K562 (cell line): Measurements from ENCODE around the gene HAGHL. TPM values are rescaled to one million over a fixed set of nuclear protein-coding genes. Genes with fewer than 3 reads are reported as not detected.

Source experiments
- ATAC-seq: fragments of 200-7000 bp; cut with Tn5 transposase; 3 replicates; pipeline ENCODE4 v1.9.1; 2020; ENCODE audit warnings: moderate library complexity
- BruUV-seq: library from RNA; stranded (reverse); fragments of 400-500 nt; replicated peaks from 2 replicates; lab custom pipeline; 2021; lab: Mats Ljungman, UMichigan
- CTCF ChIA-PET: fragments of 300-600 bp; formaldehyde crosslinking; extraction: SDS; loops from one replicate; lab custom pipeline; 2021; ENCODE audit warnings: low intra/inter-chr PET ratio; lab: Yijun Ruan, JAX
- POLR2A ChIA-PET: fragments of 300-600, 350-650 bp; sonication (Branson Sonifier 250); formaldehyde crosslinking; extraction: SDS; loops from one replicate; lab custom pipeline; 2021; ENCODE audit warnings: antibody characterized with exemption, inconsistent platforms; lab: Yijun Ruan, JAX
- DNase-seq, 4 experiments: peaks; one replicate each; pipeline versions ENCODE4 v3.0.0 to v3.0.0-alpha.2; 2011 to 2018; ENCODE audit warnings: low spot score in 3 of 4, mixed read lengths in 3 of 4; ENCODE audit errors: extremely low read depth in 1 of 4
- FAIRE-seq: peaks from 2 replicates; lab custom pipeline; 2011; peaks lifted over from hg19 to GRCh38; lab: Jason Lieb, UNC
- H2AFZ ChIP-seq: 2 replicates; pipeline ENCODE4 v1.6.0; 2011; ENCODE audit warnings: low read depth, low read length, control low read depth, inconsistent platforms
- H3K27ac ChIP-seq: fragments of 200-600 bp; 3 replicates; pipeline ENCODE4 v1.8.0; 2011; ENCODE audit warnings: low read depth, mild to moderate bottlenecking, control low read depth, inconsistent platforms, low read length, moderate library complexity, mixed read lengths; ENCODE audit errors: extremely low read depth
- H3K27me3 ChIP-seq, 2 experiments: fragments of 300-600 bp in 1 of 2; 2 replicates in 1 of 2; 3 replicates in 1 of 2; pipeline versions ENCODE4 v1.6.0 to v1.8.0; 2011; ENCODE audit warnings: inconsistent platforms in 2 of 2, low read length in 2 of 2, mild to moderate bottlenecking in 1 of 2, mixed read lengths in 1 of 2, moderate library complexity in 1 of 2; ENCODE audit not compliant: control insufficient read depth in 2 of 2, insufficient read depth in 2 of 2
- H3K36me3 ChIP-seq: fragments of 300-600 bp; 3 replicates; pipeline ENCODE4 v1.8.0; 2011; ENCODE audit warnings: mild to moderate bottlenecking, low read length, inconsistent platforms; ENCODE audit not compliant: control insufficient read depth, insufficient read depth
- H3K4me1 ChIP-seq, 2 experiments: fragments of 200-600 bp in 1 of 2; replicated peaks in 1 of 2; 2 replicates in 1 of 2; 3 replicates in 1 of 2; pipeline versions ENCODE4 v1.5.1 to v1.8.0; 2011; ENCODE audit warnings: inconsistent platforms in 2 of 2, low read length in 2 of 2, mild to moderate bottlenecking in 1 of 2, mixed read lengths in 1 of 2, moderate library complexity in 1 of 2; ENCODE audit not compliant: control insufficient read depth in 2 of 2, insufficient read depth in 2 of 2
- H3K4me2 ChIP-seq: 2 replicates; pipeline ENCODE4 v1.6.1; 2011; ENCODE audit warnings: low read length, control low read depth, inconsistent platforms, mixed read lengths; ENCODE audit not compliant: insufficient read depth
- H3K4me3 ChIP-seq: fragments of 200-600 bp; sonication (generic), shearing (Covaris generic); 2 replicates; pipeline ENCODE4 v1.5.1; 2016; ENCODE audit warnings: control low read depth, inconsistent platforms
- H3K79me2 ChIP-seq: fragments of 200-600 bp; 3 replicates; pipeline ENCODE4 v1.8.0; 2011; ENCODE audit warnings: low read length, inconsistent platforms; ENCODE audit not compliant: control insufficient read depth, insufficient read depth
- H3K9ac ChIP-seq, 2 experiments: 2 replicates each; pipeline versions ENCODE4 v1.6.0 to v1.6.1; 2011; ENCODE audit warnings: low read depth in 2 of 2, low read length in 2 of 2, control low read depth in 1 of 2, inconsistent platforms in 1 of 2, mild to moderate bottlenecking in 1 of 2, mixed read lengths in 1 of 2; ENCODE audit not compliant: insufficient read depth in 1 of 2
- H3K9me1 ChIP-seq: one replicate; pipeline ENCODE4 v1.6.0; 2011; ENCODE audit warnings: inconsistent platforms, mild to moderate bottlenecking, low read length, moderate library complexity; ENCODE audit not compliant: control insufficient read depth, insufficient read depth
- H3K9me3 ChIP-seq: replicated peaks from 2 replicates; pipeline ENCODE4 v1.5.1; 2011; ENCODE audit warnings: low read depth, low read length, inconsistent platforms; ENCODE audit not compliant: control insufficient read depth, insufficient read depth
- H4K20me1 ChIP-seq: replicated peaks from 2 replicates; pipeline ENCODE4 v1.6.1; 2011; ENCODE audit warnings: low read length, inconsistent platforms, mixed read lengths; ENCODE audit not compliant: control insufficient read depth, insufficient read depth
- RAD51 ChIP-seq: fragments of 450-650 bp; IDR thresholded peaks from 2 replicates; pipeline ENCODE4 v1.7.1; 2016; ENCODE audit warnings: low read depth, mild to moderate bottlenecking, borderline replicate concordance
- SIX5 ChIP-seq, 2 experiments: IDR thresholded peaks; 2 replicates each; pipeline ENCODE4 v1.6.1; 2011; ENCODE audit warnings: low read length in 2 of 2, borderline replicate concordance in 1 of 2, low read depth in 1 of 2, mild to moderate bottlenecking in 1 of 2, moderate library complexity in 1 of 2; ENCODE audit not compliant: insufficient read depth in 1 of 2
- TAF1 ChIP-seq: IDR thresholded peaks from 2 replicates; pipeline ENCODE4 v1.6.1; 2011; ENCODE audit warnings: mild to moderate bottlenecking, low read length, moderate library complexity; ENCODE audit not compliant: insufficient read depth, control insufficient read depth, severe bottlenecking; ENCODE audit errors: extremely low read depth
- TOE1 ChIP-seq, 2 experiments: fragments of 450-650 bp in 1 of 2; sonication (generic) in 1 of 2; formaldehyde crosslinking in 1 of 2; IDR thresholded peaks; 2 replicates each; pipeline versions ENCODE4 v1.7.1 to v1.8.0; 2016 to 2022; ENCODE audit warnings: borderline replicate concordance in 2 of 2, mild to moderate bottlenecking in 2 of 2, antibody characterized with exemption in 1 of 2, inconsistent platforms in 1 of 2, low read depth in 1 of 2, missing genetic modification reagents in 1 of 2, moderate library complexity in 1 of 2
- ZBTB7A ChIP-seq: IDR thresholded peaks from 2 replicates; pipeline ENCODE4 v1.6.1; 2011; ENCODE audit warnings: low read depth, mild to moderate bottlenecking, low read length, moderate library complexity, borderline replicate concordance; ENCODE audit not compliant: control insufficient read depth
- WGBS: fragments of 100-300 bp; shearing (Covaris generic); methylation state at CpG from one replicate; pipeline ENCODE4 v1.1.6; 2016; ENCODE audit warnings: low coverage, mixed read lengths; ENCODE audit not compliant: insufficient coverage; ENCODE audit errors: missing lambda C conversion rate; 5-methylcytosine and 5-hydroxymethylcytosine counted together
- in situ Hi-C: fragments of 300-500 bp; cut with MboI; formaldehyde crosslinking; loops from 4 replicates; pipeline ENCODE4 v1.15.0; 2018; ENCODE audit warnings: inconsistent platforms, mixed read lengths
- intact Hi-C: fragments of 100-400 bp; cut with micrococcal nuclease; formaldehyde crosslinking; loops from 2 replicates; pipeline ENCODE4 v1.14.2; 2022
- polyA plus RNA-seq, 8 experiments: library from polyadenylated mRNA; depleted of rRNA in 4 of 8; stranded (reverse) in 5 of 8; unstranded in 3 of 8; fragments of >200 nt; fragmentation: Nextera tagmentation in 2 of 8; fragmentation: Illumina TruSeq in 1 of 8; extraction: Ambion mirVana in 2 of 8; extraction: Trizol in 1 of 8; gene quantifications; 2 replicates each; pipeline versions ENCODE4 v1.2.1 to v1.2.3, GENCODE V29; 2011 to 2014; ENCODE audit warnings: inconsistent platforms in 1 of 8, missing spikeins in 1 of 8
- total RNA-seq, 7 experiments: library from RNA; depleted of rRNA in 6 of 7; stranded (reverse); fragments of >200 nt in 6 of 7; fragmentation: Illumina TruSeq in 2 of 7; extraction: Trizol in 2 of 7; gene quantifications; 2 replicates each; pipeline versions ENCODE4 v1.2.1 to v1.2.3, GENCODE V29; 2011 to 2021; ENCODE audit warnings: low replicate concordance in 1 of 7
- TF ChIP-seq, protein P1 (sequence below): fragments of 450-650 bp; formaldehyde crosslinking; IDR thresholded peaks from 2 replicates; pipeline ENCODE4 v1.4.0; 2020; ENCODE audit warnings: mild to moderate bottlenecking, mixed read lengths

Gene HAGHL
- total and polyA plus RNA-seq, 9 of the 15 experiments (the other 6 are each of a cell fraction or from before 2014, with no cell fraction given) = 0.31 to 83.4 (median 20.7) TPM

GRCh38 chr16:692356-693108, 34.4 kb upstream of the HAGHL start:
- in situ Hi-C loops (no loop called here), intact Hi-C loops (no loop called here)
- peak in 1 of 4 experiments; percentile 7 for DNase-seq
- FAIRE-seq = peak; percentile 57
- Histone ChIP-seq H2AFZ (no peak overlapping the region), H3K4me3 (no peak overlapping the region), H3K27ac (no peak overlapping the region), H3K9me1 (peaks cover 5% of the 10 kb centered on the region), H3K9ac (no peak overlapping the region), H3K4me1 (peaks cover 12 to 77% of the 10 kb centered on the region in 2 experiments), H3K9me3 (no peaks in the 10 kb centered on the region), H3K4me2 (no peak overlapping the region), H3K27me3 (no peaks in the 10 kb centered on the region), H3K36me3 (peaks cover 12% of the 10 kb centered on the region; the same call in 2 of the 3 replicates), H3K79me2 (peaks cover 17% of the 10 kb centered on the region; the same call in 2 of the 3 replicates), H4K20me1 (no peaks in the 10 kb centered on the region)
- no peak for ATAC-seq
- 42% methylated on average over 9 of the region's 10 CpGs for WGBS
- POLR2A ChIA-PET = interaction anchor here (0.9 kb wide), 1 partner anchor 14 kb away, joined by 3 read pairs; no protein-coding TSS in a partner anchor
- BruUV-seq = no TSS peak
- CTCF ChIA-PET = no interaction called here
- peak; percentile 45; the same call in 1 of the 2 replicates for TF ChIP-seq ZBTB7A
- peak; percentile 30; the same call in 1 of the 2 replicates for TF ChIP-seq TOE1 (IDR thresholded peaks at IDR 0.05; ENCODE audit: borderline replicate concordance)
- no peak for TF ChIP-seq TOE1 (CRISPR knock-in tag; IDR thresholded peaks at IDR 0.05; ENCODE audit: borderline replicate concordance, low read depth)
- TF ChIP-seq RAD51 = peak; percentile 68
- TF ChIP-seq, protein P1, sequence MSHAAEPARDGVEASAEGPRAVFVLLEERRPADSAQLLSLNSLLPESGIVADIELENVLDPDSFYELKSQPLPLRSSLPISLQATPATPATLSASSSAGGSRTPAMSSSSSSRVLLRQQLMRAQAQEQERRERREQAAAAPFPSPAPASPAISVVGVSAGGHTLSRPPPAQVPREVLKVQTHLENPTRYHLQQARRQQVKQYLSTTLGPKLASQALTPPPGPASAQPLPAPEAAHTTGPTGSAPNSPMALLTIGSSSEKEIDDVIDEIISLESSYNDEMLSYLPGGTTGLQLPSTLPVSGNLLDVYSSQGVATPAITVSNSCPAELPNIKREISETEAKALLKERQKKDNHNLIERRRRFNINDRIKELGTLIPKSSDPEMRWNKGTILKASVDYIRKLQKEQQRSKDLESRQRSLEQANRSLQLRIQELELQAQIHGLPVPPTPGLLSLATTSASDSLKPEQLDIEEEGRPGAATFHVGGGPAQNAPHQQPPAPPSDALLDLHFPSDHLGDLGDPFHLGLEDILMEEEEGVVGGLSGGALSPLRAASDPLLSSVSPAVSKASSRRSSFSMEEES = peak; percentile 87
- TF ChIP-seq TAF1 = no peak
- no peak for TF ChIP-seq SIX5 (IDR thresholded peaks at IDR 0.05; ENCODE audit: borderline replicate concordance in 1 of 2, insufficient read depth in 1 of 2, low read depth in 1 of 2, low read length in 2 of 2)
